ENCODE measurements around the gene SPX.

DNA sequence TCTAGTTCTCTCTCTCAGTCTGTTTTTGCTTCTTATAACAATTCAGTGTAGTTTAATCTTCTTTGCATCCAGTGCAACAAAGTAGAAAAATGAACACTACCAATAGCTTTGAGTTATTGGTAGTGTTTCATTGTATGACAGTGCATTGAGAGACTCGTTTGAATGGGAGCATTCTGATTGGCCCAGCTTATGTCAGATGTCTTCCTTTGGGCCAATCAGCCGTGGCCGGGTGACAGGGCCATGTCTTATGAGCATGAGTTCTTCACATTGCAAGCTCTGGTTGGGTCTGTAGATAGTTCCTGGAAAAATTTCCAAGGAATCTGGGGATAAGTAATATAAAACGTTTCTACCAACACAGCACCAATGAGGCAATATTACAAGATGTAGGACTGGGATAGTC lies 42.0 kb downstream of the SPX start:
- no peak for TF ChIP-seq EZH2phosphoT487 (IDR thresholded peaks at IDR 0.05; ENCODE audit: borderline replicate concordance, low read length)
- TF ChIP-seq, protein P1, sequence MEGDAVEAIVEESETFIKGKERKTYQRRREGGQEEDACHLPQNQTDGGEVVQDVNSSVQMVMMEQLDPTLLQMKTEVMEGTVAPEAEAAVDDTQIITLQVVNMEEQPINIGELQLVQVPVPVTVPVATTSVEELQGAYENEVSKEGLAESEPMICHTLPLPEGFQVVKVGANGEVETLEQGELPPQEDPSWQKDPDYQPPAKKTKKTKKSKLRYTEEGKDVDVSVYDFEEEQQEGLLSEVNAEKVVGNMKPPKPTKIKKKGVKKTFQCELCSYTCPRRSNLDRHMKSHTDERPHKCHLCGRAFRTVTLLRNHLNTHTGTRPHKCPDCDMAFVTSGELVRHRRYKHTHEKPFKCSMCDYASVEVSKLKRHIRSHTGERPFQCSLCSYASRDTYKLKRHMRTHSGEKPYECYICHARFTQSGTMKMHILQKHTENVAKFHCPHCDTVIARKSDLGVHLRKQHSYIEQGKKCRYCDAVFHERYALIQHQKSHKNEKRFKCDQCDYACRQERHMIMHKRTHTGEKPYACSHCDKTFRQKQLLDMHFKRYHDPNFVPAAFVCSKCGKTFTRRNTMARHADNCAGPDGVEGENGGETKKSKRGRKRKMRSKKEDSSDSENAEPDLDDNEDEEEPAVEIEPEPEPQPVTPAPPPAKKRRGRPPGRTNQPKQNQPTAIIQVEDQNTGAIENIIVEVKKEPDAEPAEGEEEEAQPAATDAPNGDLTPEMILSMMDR (IDR thresholded peaks at IDR 0.05; ENCODE audit: low read depth, low read length, poor library complexity, severe bottlenecking): no peak
